HG02884 (cell line): ENCODE data around the gene CHKA.
"Not testable (repeated sequence)": the region's sequence is repeated elsewhere in the genome, so short reads cannot be mapped to it uniquely, and the experiment has no call there.

Experiments
- ATAC-seq: cut with Tn5 transposase; IDR thresholded peaks from one replicate; pipeline ENCODE4 v1.9.1; 2021; ENCODE audit warnings: mild to moderate bottlenecking, moderate library complexity; ENCODE audit not compliant: unreplicated experiment

The CHKA gene

GRCh38 chr11:68116974-68117373 lies 4.2 kb downstream of the CHKA start:
- no peak for ATAC-seq

GRCh38 chr11:68116126-68116525 lies 5.1 kb downstream of the CHKA start:
- ATAC-seq, result no peak

GRCh38 chr11:68115285-68115684 lies 5.9 kb downstream of the CHKA start:
- no peak for ATAC-seq

- ATAC-seq, result no peak
These were observed 7.2 kb downstream of the CHKA start for GRCh38 chr11:68113986-68114385.

- ATAC-seq, result no peak
These were observed 13.5 kb downstream of the CHKA start for GRCh38 chr11:68107689-68108088.

- no peak for ATAC-seq
These were observed 14.8 kb downstream of the CHKA start for GRCh38 chr11:68106165-68106940.

- ATAC-seq, result no peak
These were observed 21.4 kb downstream of the CHKA start for GRCh38 chr11:68099474-68100405.

- ATAC-seq, result no peak
These were observed 22.1 kb downstream of the CHKA start for GRCh38 chr11:68099057-68099456.

- ATAC-seq, result no peak
These were observed 24.2 kb downstream of the CHKA start for GRCh38 chr11:68096962-68097361.

GRCh38 chr11:68093565-68093964 lies 27.6 kb downstream of the CHKA start:
- no peak for ATAC-seq

- ATAC-seq, result not testable (repeated sequence)
These were observed 28.2 kb downstream of the CHKA start for GRCh38 chr11:68092946-68093345.

GRCh38 chr11:68092411-68092810 lies 28.8 kb downstream of the CHKA start:
- no peak for ATAC-seq

- no peak for ATAC-seq
These were observed 30.5 kb downstream of the CHKA start for GRCh38 chr11:68090706-68091105.

- no peak for ATAC-seq
These were observed 30.9 kb downstream of the CHKA start for GRCh38 chr11:68090287-68090686.

- no peak for ATAC-seq
These were observed 31.5 kb downstream of the CHKA start for GRCh38 chr11:68089679-68090078.

GRCh38 chr11:68083517-68083916 lies 37.7 kb downstream of the CHKA start:
- no peak for ATAC-seq

GRCh38 chr11:68082481-68082880 lies 38.7 kb downstream of the CHKA start:
- ATAC-seq, result no peak

GRCh38 chr11:68081691-68082090 lies 39.5 kb downstream of the CHKA start:
- no peak for ATAC-seq

- no peak for ATAC-seq
These were observed 40.3 kb downstream of the CHKA start for GRCh38 chr11:68080860-68081259.

GRCh38 chr11:68077617-68078582 lies 43.3 kb downstream of the CHKA start:
- no peak for ATAC-seq
